ENCODE results near the gene NAPB.
"Not testable (repeated sequence)": the region's sequence is repeated elsewhere in the genome, so short reads cannot be mapped to it uniquely, and the experiment has no call there.

The NAPB gene

GRCh38 chr20:23367770-23368169 lies 53.5 kb downstream of the NAPB start:
- no peak for DNase-seq (ENCODE audit: low read depth in 2 of 2)

GRCh38 chr20:23366384-23366783 lies 54.9 kb downstream of the NAPB start:
- DNase-seq (ENCODE audit: low read depth in 2 of 2): no peak

DNA sequence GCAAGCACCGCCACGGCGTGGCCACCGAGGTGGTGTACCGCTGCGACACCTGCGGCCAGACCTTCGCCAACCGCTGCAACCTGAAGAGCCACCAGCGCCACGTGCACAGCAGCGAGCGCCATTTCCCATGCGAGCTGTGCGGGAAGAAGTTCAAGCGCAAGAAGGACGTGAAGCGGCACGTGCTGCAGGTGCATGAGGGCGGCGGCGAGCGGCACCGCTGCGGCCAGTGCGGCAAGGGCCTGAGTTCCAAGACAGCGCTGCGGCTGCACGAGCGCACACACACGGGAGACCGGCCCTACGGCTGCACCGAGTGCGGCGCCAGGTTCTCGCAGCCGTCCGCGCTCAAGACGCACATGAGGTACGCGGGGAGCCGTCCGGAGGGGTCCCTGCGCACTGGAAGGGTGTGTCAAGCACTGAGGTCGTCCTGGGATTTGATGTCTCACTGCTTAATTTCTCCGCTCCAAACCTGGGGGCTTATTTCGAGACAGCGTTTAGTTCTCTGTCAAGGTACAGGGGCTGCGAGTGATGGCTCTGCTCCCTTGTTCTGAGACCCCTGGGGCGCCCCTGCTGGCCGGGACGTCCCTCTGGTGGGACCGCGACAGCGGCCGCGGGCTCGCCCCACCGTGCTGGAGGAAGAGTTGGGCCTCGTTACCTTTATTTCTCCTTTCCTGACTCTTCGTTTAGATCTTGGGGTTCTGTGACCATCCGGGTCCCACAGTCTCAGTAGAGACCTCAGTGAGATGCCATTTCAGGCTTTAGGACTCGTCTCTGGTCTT lies 55.7 kb downstream of the NAPB start:
- no peak for DNase-seq (ENCODE audit: low read depth in 2 of 2)

- no peak for DNase-seq (ENCODE audit: low read depth in 2 of 2)
Observed at GRCh38 chr20:23363257-23363649, 58.0 kb downstream of the NAPB start.

- peak in 1 of 2 donors; percentile 19 for DNase-seq (ENCODE audit: low read depth in 2 of 2)
Observed at GRCh38 chr20:23362392-23363256, 58.7 kb downstream of the NAPB start.

- DNase-seq (ENCODE audit: low read depth in 2 of 2): peak; percentile 98
Observed at GRCh38 chr20:23361476-23362391, 59.6 kb downstream of the NAPB start, which contains the start of gene GZF1. TSS of gene GZF1 (plus strand) at chr20:23362182. CDS start at chr20:23364384, 2,202 bp downstream.

DNA sequence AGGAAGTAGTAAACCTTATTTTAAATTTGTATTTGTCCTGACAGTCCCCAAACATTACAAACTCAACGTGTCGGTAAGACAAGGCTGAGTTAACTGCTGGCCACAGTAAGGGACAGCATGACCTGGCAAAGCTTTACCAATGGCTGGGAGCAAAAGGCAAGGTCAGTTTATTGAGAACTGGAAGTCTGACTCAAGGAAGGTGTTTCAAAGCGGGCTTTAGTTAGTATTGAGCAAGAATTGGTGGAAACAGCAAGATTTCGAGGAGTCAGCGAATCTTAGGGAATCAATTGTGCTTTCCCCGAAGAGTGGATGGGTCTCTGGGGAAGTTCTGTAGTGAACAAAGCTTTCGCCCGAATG lies 60.2 kb downstream of the NAPB start:
- no peak for DNase-seq (ENCODE audit: low read depth in 2 of 2)

DNA sequence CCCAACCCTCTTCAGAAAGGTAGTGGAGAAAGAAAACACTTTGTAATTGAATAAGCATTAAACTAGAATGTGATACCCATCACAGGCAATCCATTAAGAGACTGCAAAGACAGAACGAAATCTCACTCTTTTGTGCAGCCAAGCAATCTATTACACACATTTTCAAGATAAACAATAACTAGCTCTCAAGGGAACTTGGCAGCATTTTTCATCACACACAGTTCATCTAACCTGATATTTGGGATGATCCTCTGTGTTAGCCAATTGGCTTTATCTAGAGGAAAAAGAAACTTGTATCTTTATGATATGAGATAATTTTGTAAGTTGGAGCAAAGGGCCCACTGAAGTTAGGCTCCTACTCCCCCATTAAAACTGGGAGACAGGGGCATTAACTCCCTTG lies 60.8 kb downstream of the NAPB start:
- DNase-seq (ENCODE audit: low read depth in 2 of 2): no peak

GRCh38 chr20:23358923-23359593 lies 62.2 kb downstream of the NAPB start:
- no peak for DNase-seq (ENCODE audit: low read depth in 2 of 2)

- DNase-seq (ENCODE audit: low read depth in 2 of 2): no peak
Observed at GRCh38 chr20:23358563-23358906, 62.8 kb downstream of the NAPB start.

DNA sequence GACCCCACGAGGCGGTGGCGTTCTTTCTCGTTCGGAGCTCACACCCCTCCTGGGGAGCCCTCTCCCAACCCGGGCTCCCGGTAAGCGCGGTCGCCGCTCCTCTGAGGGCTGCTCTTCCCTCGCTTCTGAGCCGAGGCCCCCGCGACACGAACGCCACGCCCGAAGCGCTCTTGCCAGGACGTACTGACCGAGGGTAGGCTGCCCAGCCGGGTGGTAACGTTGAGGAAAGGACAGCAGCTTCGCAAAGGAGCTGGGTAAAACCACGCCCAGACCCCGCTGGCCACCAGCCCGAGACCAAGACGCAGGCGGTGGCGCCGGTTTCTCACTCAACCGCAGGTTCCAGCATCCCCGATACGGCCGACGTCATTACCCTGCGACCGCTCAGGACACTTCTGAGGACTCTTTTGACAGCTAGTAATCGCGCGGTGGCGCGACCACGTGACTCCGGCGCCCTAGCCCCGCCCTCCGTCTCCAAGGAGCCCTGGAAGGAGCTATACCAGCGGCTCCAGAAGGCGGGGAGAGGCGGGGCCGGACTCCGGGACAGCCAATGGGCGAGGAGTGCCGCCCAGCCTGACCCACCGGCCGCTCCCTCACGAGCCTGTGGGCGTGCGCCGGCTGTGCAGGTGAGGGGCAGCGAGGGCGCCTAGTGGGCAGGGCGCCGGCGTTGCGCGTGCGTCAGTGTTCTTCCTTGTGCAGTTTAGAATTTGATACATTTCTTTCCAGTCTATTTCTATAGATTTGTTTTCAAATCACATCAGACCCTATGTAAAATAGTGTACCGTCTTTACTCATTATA lies 63.3 kb downstream of the NAPB start:
- peak; percentile 100 for DNase-seq (ENCODE audit: low read depth in 2 of 2)

GRCh38 chr20:23356203-23356602 lies 65.1 kb downstream of the NAPB start:
- no peak for DNase-seq (ENCODE audit: low read depth in 2 of 2)

DNA sequence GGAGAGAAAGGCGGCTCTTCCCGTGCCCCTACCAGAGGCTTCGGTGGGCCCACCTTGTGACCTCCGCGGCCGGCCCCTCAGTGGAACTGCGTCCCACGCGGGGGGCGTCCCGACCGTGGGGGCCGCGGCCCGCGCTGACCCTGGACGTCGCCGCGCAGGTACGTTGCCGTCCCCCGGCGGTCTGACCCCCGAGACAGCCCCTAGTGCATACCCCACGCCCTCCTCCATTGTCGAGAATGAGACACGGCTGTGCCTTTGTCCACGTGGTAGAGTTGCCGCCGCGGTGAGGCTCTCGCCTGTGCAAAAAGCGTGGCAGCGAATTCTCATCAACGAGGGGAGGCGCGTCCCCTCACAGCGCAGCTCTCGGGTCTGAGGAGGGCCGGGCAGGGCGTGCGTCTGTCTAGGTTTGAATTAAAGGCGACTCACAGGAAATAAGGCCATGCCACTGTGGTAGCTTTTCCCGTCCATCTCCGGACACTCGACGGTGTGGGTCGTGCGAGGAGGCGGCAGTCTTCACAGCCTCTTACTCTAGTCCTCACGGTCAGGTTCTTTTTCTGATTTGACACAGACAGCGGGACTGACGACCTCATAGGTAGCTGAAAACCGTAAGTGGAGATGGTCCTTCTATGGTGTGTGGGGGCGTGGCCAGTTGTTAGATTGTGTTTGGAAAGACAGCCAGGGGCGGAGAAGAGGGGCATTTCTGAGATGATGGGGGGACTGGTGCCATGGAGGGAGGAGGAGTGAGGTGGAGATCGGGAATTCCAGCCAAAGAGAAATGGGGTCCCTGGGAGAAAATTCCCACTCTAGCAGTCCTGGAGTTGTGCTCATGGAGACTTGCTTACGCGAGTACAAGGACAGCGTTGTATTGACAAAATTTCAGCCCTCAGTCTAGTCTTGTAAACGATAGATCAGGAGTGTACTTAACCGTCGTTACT lies 70.1 kb downstream of the NAPB start:
- DNase-seq (ENCODE audit: low read depth in 2 of 2): peak; percentile 32 to 38

GRCh38 chr20:23350196-23350903 lies 70.9 kb downstream of the NAPB start, which contains the start of gene NXT1:
TSS of gene NXT1 (plus strand) at chr20:23350791. CDS start at chr20:23354042, 3,251 bp downstream.
- peak; percentile 92 for DNase-seq (ENCODE audit: low read depth in 2 of 2)

- DNase-seq (ENCODE audit: low read depth in 2 of 2): peak in 1 of 2 donors; percentile 63
Observed at GRCh38 chr20:23349338-23350195, 71.7 kb downstream of the NAPB start.

DNA sequence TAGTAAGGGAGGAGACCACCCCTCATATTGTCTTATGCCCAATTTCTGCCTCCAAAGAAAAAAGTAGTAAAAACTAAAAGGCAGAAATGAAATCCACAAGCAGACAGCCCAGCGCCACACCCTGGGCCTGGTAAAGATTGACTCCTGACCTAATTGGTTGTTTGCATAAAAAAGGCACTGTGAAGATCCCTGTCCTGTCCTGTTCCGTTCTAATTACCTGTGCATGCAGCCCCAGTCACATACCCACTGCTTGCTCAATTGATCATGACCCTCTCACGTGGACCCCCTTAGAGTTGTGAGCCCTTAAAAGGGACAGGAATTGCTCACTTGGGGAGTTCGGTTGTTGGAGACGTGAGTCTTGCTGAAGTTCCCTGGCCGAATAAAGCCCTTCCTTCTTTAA lies 72.8 kb downstream of the NAPB start:
- not testable (repeated sequence) for DNase-seq (ENCODE audit: low read depth in 2 of 2)

GRCh38 chr20:23347791-23348190 lies 73.5 kb downstream of the NAPB start:
- DNase-seq (ENCODE audit: low read depth in 2 of 2): no peak

DNA sequence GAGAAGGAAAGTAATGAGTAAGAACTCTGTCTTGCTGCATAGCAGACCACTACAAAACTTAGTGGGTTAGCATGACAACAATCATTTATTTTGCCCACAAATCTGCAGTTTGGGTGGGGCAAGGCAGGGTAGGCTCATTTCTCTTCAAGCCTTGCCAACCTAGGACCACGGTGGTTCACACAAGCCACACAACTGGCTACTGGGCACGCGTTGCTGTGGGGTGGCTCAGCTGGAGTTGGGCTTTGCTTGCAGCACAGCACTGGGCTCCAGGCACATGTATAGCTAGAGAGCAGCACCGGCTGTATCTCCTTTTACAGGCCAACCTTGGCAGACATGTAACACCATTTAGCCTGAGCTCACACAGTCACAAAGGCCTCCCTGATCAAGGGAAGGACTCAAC lies 75.3 kb downstream of the NAPB start:
- DNase-seq (ENCODE audit: low read depth in 2 of 2): no peak

Data from stimulated activated CD8-positive, alpha-beta memory T cell treated with anti-CD3 and anti-CD28 coated beads, Interleukin-15, amount 100 ng/mL, for 48 hours (primary cell).